ENCODE measurements around the gene ARL2BP.
"Not testable (repeated sequence)": the region's sequence is repeated elsewhere in the genome, so short reads cannot be mapped to it uniquely, and the experiment has no call there.

The ARL2BP gene

DNA sequence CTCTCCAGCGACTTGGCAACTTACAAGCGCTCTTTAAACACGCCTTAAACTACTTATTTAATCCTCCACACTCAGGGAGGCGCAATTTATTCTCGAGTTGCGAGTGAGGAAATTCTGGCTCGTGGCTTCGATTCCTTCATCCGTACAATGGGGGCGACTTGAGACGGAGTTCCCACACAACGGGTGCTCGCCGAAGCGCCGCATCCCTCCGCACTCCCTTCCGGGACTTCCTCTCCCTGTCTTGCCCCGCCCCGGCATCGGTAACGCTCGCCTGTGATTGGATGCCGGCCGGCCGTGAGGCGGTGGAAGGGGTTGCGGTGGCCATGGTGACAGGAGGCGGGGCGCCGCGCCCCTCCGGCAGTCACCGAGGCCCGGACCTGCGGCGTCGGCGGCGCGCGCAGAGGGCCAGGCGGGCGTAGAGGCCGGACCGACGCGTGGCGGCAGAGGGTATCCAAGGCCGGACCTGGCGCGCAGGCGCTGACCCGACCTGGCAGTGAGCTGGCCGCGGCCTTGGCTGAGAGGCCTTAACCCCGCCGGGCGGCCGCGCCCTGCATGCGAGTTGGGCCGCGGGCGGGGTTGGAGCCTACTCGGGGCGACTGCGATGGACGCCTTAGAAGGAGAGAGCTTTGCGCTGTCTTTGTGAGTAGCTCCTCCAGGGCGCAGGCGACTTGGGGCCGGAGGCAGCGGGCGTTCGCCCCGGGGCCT, at the start of gene ARL2BP:
Gene ARL2BP, plus strand, starts transcription at position 493 of the 705 bp plus-strand sequence. Its CDS starts 109 bp downstream, at position 602.
- peak; percentile 96 for DNase-seq

DNA sequence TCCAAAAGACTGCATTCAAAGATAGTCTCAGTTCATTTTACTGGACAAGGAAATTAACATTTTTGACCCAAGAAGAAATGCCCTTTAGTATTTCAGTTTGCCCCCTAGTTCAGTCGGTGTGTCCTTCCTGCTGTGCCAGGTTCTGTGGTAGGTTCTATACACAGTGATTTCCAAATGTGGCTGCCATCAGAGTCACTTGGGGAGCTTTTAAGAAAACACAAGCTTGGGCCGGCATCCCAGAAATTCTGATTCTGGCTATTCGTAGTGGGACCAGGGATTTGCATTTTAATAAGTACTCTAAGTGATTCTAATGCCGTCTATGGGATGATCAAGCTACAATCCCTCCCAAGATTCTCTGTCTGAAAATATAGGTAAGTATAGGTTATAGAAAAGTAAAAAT, 48.8 kb upstream of the ARL2BP start:
- no peak for DNase-seq

DNA sequence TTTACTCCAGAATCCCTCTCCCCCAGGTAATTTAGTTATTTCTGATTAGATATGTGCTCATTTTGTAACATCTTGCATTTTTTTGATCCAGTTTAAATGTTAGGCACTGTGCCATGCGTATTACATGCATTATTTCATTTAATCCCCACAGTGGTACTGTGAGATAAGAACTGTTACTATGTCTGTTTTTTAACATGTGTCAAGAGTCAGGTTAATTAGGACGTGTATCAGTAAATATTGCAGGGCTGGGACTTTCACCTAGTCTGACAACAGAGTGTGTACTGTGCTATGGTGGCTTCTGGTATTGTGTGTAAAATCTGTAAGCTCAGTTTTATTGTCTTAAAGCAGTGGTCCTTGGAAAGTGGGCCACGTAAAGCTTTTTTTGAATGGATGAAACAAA, 48.3 kb upstream of the ARL2BP start:
- DNase-seq: no peak

- not testable (repeated sequence) for DNase-seq
Observed at GRCh38 chr16:57200321-57200720, 44.7 kb upstream of the ARL2BP start.

DNA sequence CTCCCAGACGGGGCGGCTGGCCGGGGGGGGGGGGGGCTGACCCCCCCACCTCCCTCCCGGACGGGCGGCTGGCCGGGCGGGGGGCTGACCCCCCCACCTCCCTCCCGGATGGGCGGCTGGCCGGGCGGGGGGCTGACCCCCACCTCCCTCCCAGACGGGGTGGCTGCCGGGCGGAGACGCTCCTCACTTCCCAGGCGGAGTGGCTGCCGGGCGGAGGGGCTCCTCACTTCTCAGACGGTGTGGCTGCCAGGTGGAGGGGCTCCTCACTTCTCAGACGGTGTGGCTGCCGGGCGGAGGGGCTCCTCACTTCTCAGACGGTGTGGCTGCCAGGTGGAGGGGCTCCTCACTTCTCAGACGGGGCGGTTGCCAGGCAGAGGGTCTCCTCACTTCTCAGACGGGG, 44.1 kb upstream of the ARL2BP start:
- not testable (repeated sequence) for DNase-seq

DNA sequence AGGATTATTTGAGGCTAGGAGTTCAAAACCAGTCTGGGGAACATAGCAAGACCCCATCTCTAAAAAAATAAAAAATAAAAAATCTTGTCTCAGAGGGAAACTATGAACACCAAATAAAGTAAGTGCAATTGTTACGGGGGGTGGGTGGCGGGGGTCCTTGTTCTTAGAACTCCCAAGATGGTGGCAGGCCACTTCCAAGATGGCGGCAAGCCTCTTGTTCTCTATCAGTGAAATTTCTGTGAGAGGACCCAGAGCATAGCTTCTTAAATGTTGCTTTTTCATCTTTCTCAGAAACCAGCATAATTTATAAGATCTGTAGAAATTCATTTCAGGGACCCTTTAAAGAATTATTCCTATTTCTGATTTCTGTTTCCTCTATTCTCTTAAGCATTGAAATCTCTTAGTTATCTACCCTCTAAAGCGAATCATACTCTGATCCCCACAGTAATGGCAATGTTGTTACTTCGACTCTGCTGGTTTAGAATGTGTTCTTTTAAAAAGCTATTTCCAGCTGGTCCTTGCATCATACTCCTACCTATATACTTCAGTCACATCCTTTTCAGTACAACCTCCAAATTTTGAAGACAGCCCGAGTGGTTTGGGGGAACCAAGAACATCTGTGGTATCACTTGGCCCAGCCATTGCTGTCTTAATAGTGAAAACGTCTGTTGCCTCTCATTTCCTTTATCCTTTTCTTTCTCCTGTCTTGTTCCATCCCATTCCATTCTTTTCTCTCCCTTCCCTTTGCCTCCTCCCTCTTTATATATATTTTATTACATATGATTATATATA, 42.8 kb upstream of the ARL2BP start:
- no peak for DNase-seq

DNA sequence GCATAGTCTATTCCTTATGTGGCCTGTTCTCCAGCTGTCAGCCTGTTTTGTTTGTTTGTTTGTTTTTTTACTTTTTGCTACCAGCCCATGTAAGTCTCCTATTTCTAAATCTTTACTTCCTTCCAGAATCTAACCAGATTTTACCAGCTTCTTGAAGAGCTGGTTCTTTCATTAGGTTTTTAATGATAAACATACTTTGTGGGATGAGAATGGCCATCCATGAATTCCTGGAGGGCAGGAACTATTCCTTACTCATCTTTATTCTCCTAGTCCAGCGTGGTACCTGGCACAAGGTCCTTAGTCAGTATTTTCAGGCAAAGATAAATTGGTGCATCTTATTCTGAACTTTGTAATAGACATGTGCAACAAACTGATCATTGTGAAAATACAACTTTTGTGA, 41.6 kb upstream of the ARL2BP start:
- DNase-seq: no peak

DNA sequence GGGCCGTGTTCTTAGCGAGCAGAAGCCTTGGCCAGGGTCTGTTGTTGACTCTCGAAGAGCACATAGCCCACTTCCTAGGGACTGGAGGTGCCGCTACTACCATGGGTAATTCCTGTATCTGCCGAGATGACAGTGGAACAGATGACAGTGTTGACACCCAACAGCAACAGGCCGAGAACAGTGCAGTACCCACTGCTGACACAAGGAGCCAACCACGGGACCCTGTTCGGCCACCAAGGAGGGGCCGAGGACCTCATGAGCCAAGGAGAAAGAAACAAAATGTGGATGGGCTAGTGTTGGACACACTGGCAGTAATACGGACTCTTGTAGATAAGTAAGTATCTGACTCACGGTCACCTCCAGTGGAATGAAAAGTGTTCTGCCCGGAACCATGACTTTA, 40.4 kb upstream of the ARL2BP start:
- no peak for DNase-seq

- no peak for DNase-seq
Observed at GRCh38 chr16:57208926-57209325, 36.1 kb upstream of the ARL2BP start.

DNA sequence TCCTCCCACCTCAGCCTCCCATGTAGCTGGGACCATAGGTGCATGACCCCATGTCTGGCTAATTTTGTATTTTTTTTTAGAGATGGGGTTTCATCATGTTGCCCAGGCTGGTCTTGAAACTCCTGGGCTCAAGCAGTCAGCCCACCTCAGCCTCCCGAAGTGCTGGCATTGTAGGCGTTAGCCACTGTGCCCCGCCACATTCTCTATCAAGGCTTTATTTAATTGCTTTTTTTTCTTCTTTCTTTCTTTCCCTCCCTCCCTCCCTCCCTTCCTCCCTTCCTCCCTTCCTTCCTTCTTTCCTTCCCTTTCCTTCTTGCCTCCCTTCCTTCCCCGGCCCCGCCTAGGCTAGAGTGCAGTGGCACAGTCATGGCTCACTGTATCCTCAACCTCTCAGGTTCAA, 35.3 kb upstream of the ARL2BP start:
- DNase-seq: no peak

- no peak for DNase-seq
Observed at GRCh38 chr16:57213462-57213861, 31.6 kb upstream of the ARL2BP start.

DNA sequence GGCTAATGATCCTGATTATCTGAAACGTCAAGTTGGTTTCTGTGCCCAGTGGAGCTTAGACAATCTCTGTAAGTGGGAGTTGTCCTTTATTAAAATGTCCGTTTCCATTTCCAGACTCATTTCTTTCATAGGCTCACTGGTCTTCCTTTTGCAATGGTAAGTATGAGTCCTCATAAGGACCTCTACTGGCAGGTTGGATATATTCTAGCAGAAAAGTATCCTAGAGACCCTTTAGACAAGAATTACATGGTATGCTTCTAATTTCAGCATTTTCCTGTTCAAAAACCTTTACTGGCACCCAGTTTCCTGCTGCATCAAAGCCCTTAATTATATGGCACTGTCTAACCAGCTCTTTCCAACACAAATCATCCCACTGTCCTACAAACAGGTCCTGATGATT, 28.1 kb upstream of the ARL2BP start:
- no peak for DNase-seq

- no peak for DNase-seq
Observed at GRCh38 chr16:57223057-57223456, 22.0 kb upstream of the ARL2BP start.

DNA sequence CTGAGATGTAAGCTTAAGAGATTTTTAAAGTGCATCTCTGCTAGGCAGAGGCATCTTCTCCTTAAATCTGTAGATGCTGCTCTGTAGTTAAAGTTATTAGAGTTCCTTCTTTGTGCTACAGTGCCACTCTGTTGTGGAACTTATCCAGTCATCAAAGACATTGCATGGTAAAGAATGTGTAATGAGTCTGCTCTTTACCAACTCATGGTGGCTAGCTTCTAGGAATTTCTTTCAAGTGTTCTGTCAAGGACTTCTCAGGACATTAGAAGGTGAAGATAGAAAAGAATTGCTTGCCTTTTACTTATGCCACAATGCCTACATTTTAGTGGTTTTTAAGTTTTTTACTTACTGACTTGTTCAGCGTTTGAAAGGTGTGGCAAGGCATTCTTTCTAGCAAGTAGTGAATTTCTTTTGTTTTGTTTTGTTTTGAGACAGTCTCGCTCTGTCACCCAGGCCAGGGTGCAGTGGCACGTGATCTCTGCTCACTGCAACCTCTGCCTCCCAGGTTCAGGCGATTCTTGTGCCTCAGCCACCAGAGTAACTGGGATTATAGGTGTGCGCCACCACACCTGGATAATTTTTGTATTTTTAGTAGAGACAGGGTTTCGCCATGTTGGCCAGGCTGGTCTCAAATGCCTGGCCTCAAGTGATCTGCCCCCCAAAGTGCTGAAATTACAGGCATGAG, 20.3 kb upstream of the ARL2BP start:
- no peak for DNase-seq

GRCh38 chr16:57225978-57226377, 19.1 kb upstream of the ARL2BP start:
- no peak for DNase-seq

GRCh38 chr16:57226701-57227621, 18.1 kb upstream of the ARL2BP start:
- DNase-seq: no peak

DNA sequence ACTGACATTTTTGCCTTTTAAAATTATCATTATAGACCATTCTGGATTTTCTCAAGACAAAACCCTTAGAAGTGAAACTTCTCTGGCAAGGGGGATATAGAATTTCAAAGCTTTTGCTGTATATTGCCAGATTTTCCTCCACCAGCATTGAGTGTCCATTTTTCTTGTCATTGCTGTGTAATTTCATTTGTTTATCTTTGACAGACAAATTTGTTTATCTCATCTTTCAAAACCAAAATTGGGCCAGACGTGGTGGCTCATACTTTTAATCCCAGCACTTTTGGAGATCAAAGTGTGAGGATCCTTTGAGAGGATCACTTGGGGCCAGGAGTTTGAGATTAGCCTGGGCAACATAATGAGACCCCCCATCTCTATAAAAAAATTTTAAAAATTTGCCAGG, 16.0 kb upstream of the ARL2BP start:
- DNase-seq: no peak

GRCh38 chr16:57231821-57232350, 13.2 kb upstream of the ARL2BP start:
- DNase-seq: no peak

GRCh38 chr16:57233944-57234706, 10.9 kb upstream of the ARL2BP start:
- DNase-seq: no peak

- DNase-seq: no peak
Observed at GRCh38 chr16:57234707-57235092, 10.4 kb upstream of the ARL2BP start.

GRCh38 chr16:57235128-57236021, 9.7 kb upstream of the ARL2BP start:
- DNase-seq: peak; percentile 5

Data from CD4-positive, alpha-beta T cell treated with Interferon gamma for 1 hour (primary cell).